Thoracic aorta endothelial cell (primary cell): ENCODE results near the gene ELSPBP1. TPM values are rescaled to one million over a fixed set of nuclear protein-coding genes. Genes with fewer than 3 reads are reported as not detected.

Source experiments
- total RNA-seq: library from RNA; depleted of rRNA; stranded (reverse); fragments of >200 nt; gene quantifications from 2 replicates; pipeline ENCODE4 v1.2.3, GENCODE V29; 2012

Gene ELSPBP1
- total RNA-seq: not detected in 2 replicates

DNA sequence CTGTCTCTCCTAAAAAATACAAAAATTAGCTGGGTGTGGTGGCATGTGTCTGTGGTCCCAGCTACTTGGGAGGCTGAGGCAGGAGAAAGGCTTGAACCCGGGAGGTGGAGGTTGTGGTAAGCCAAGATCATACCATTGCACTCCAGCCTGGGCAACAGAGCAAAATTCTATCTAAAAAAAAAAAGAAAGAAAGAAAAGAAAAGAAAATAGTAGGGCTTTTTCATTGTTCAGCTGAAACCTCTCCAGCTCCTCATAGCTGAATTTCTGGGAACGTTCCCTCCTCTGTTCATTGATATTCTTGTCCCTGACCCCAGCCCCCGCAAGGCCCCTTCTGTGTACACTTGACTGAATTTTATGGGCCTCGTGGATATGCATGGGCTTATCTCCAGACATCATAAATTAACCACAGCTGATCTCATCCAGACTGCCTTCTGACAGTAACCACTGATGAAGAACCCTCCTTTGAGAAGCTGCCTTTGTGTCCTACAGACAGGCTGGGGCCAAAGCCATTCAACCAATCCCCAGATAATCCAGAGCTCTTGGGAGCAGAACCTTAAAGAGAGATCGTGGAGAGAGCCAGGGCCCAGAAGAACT is at the start of gene ELSPBP1:
TSS of gene ELSPBP1 (plus strand) at position 424 of the 594 bp plus-strand sequence. CDS start 14,036 bp downstream, outside the sequence.

DNA sequence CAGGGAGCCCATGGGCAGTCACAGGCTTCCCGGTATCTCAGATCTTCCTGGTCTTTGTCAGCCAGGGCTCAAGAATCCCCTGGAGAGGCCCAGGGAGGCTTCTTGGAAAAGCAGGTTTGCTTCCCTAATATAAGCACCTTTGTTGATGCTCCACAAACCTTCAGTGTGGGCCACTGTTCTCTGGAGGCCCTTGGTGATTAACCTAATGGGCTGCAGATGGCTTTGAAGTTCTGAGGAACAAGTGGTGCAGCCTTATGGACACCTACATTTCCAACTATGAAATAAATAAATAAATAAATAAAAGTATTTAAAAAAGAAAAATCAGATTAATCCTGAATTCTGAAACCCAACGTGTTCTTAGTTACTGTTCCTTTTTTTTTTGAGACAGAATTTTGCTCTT is 2.4 kb upstream of the ELSPBP1 start, which contains the start of gene BSPH1:
TSS of gene BSPH1 (minus strand) at position 101 of the 400 bp plus-strand sequence. CDS start at position 12, 89 bp downstream.

DNA sequence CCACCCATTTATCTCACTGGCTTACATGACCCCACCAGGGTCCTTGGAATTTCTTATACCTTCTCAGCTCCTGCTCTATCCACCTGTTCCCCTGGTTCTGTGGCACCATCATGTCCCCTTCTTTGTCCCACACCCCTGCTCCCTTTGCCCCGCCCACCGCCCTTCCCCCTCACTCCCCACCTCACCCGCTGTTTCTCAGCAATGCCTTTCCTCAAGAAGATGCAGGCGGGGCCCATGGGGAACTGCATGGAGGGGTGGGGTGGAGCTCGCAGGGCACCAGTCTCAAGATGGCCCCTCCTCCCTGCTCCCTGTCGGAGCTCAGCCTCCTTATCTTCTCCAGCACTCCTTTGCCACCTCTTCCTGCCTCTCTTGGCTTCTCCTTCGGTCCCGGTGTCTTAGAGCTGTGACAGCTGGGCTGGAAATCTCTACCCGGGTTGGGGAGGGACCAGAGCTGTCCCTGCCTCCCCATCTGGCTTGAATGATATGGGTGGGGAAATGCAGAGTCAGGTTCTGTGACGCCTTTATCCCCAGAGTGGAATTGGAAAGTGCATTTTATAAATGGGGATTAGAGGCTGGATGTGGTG is 49.3 kb downstream of the ELSPBP1 start, which contains the start of gene CABP5:
TSS of gene CABP5 (minus strand) at position 405 of the 584 bp plus-strand sequence. CDS start at position 248, 157 bp downstream.

Other genes starting within 250 kb of the ELSPBP1 start
- 88.4 and 110 TPM in 2 replicates for gene NOP53, start 249.1 kb upstream of the ELSPBP1 start, total RNA-seq
- gene SELENOW, start 215.9 kb upstream of the ELSPBP1 start, total RNA-seq: 292 and 365 TPM in 2 replicates
- not detected in 2 replicates for gene TPRX1, start 190.1 kb upstream of the ELSPBP1 start, total RNA-seq
- gene CRX, start 172.7 kb upstream of the ELSPBP1 start, total RNA-seq: not detected in 2 replicates
- gene TPRX2, start 135.4 kb upstream of the ELSPBP1 start, total RNA-seq: not detected in 2 replicates
- not detected in 2 replicates for gene SULT2A1, start 108.3 kb upstream of the ELSPBP1 start, total RNA-seq
- not detected in 2 replicates for gene BSPH1, start 2.5 kb upstream of the ELSPBP1 start, total RNA-seq
- not detected in 2 replicates for gene CABP5, start 49.4 kb downstream of the ELSPBP1 start, total RNA-seq
- 22.7 and 48.9 TPM in 2 replicates for gene PLA2G4C, start 116.2 kb downstream of the ELSPBP1 start, total RNA-seq
- 46.5 and 50.0 TPM in 2 replicates for gene LIG1, start 175.7 kb downstream of the ELSPBP1 start, total RNA-seq
- gene ZSWIM9, start 176.0 kb downstream of the ELSPBP1 start, total RNA-seq: 2.9 TPM in 2 replicates